Caki2 (cell line): Measurements from ENCODE around the gene CELSR2. TPM values are rescaled to one million over a fixed set of nuclear protein-coding genes. Genes with fewer than 3 reads are reported as not detected.
A peak's percentile ranks its signal among the peaks of the same experiment; 100 is the strongest.

Experiments
- DNase-seq: peaks from one replicate; pipeline ENCODE4 v3.0.0-alpha.2; 2015; ENCODE audit warnings: low read depth
- in situ Hi-C: cut with HindIII; loops from 2 replicates; pipeline ENCODE4 v1.10.0; 2016; ENCODE audit warnings: low sequenced_read_pairs, low pct_unique_long_range_greater_than_20kb, mixed read lengths
- total RNA-seq: library from RNA; depleted of rRNA; stranded (reverse); fragments of >200 nt; shearing (Covaris generic); gene quantifications from 2 replicates; pipeline ENCODE4 v1.2.3, GENCODE V29; 2014; ENCODE audit warnings: low replicate concordance

The CELSR2 gene
- total RNA-seq, 1 experiment from 2014 or later = 4.6 TPM

DNA sequence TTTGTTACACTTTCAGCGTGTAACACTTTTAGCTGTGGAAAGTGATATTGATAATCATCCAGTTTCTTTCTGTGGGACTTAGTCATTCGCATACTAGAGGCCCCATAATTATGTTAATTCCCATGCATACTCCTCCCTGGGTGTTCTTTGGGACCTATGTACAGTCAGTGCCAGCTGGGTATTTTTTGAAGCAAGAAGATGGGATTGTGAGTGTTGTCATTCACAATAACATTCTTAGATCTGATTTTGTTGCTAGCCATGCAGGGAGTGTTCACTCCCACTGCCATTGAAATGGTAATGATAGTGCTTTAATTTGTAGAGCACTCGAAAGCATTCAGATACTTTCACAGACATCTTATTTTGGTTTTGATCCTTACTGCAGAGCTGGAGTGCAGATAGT, 24.0 kb upstream of the CELSR2 start:
- in situ Hi-C loops = no loop called here
- no peak for DNase-seq

DNA sequence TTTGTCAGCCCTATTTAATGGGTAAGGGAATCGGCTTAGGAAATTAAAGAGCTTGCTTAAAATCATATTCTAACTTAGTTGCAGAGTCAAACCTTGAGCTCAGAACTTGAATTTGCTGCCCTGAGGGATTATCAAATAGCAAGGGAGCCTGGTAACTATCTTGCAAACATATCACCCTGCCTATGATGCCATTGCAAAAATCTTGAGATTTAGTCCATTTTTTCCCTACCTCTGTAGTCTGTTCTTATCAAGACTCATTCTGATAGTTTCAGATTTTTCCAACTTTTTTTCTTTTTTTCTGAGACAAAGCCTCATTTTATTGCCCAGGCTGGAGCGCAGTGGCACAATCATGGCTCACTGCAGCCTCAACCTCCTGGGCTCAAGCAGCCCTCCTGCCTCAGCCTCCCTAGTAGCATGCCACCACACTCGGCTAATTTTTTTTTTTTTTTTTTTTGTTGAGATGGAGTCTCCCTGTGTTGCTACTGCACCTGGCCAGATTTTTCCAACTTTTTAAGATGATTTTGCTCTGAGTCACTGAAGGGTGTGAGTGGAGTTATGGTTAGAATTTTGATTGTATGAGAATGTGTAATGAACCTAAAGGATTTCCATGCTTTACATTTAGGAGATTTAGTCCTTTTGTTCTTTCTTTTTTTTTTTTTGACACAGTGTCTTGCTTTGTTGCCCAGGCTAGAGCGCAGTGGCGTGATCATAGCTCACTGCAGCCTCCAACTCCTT, 23.5 kb upstream of the CELSR2 start:
- in situ Hi-C loops = no loop called here
- DNase-seq = no peak

DNA sequence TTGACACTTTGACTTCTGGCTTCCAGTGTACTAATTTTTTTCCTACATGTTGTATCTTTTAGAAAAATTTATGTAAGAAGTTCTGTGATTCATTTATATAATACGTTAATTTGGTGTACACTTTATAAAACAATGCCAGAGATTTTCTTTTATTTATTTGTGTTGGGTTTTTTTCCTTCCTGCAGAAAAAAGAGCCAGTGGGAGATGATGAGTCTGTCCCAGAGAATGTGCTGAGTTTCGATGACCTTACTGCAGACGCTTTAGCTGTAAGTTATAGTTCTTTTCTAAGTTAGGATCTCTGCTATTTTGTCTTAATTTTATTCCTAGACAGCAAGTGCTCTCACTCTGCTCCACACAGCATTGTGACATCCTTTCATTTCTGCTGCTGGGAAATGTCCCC, 21.2 kb upstream of the CELSR2 start:
- no peak for DNase-seq
- in situ Hi-C loops = no loop called here

DNA sequence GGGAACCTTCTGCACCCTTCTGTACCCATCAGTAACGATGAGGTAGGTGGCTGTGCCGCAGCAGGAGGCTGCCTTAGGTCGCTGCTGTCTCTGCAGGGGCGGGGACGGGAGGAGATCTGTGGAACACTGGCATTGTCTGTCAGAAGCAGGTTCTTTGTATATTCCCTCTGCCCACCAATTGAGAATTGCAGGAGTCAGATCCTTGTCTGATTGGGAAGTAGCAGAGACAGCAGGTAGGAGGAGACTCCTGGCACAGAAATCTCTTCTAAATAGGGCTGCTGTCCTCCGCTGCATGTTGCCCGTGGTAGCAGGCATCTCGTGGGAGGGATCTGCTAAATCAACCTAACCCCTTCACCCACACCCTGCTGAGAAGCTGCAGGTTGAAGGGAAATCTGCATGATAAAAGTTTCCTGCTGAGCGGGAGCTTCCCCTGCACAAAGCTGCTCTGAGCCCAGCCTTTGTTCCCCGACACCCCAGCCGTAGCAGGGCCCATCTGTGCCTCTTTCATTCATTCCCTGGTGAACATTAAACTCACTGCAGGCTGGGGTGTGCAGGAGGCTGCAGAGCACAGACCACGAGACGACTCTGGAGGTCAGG, 19.7 kb upstream of the CELSR2 start:
- in situ Hi-C loops = no loop called here
- no peak for DNase-seq

DNA sequence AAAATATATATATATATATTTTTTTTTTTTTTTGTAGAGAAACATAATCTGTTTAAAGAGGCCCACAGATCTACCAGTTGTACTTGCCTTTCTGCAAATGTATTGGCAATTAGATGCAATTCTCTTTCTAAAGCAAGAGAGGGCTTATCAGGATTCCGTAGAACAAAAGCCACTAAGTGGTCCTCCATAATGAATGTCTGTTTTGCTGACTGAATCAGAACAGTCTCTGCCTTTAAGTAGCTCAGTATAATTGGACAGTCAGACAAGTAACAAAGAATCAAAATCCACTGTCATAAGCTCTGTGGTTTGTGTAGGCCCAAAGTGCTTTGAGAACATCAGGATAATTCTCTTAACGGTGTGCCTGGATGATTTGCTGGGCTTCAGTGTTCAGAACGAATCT, 18.3 kb upstream of the CELSR2 start:
- no peak for DNase-seq
- in situ Hi-C loops = no loop called here

DNA sequence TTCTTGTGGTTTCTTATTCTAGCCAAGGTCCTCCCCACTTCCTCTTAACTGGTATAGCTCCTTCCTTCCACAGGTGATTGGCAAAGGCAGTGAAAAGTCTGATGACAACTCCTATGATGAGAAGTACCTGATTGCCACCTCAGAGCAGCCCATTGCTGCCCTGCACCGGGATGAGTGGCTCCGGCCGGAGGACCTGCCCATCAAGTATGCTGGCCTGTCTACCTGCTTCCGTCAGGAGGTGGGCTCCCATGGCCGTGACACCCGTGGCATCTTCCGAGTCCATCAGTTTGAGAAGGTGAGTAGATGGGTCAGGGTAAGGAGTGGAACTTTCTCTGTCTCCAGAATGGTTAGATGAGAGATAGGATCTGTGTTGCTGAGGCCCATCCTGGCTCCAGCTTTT, 14.2 kb upstream of the CELSR2 start:
- in situ Hi-C loops = no loop called here
- no peak for DNase-seq

DNA sequence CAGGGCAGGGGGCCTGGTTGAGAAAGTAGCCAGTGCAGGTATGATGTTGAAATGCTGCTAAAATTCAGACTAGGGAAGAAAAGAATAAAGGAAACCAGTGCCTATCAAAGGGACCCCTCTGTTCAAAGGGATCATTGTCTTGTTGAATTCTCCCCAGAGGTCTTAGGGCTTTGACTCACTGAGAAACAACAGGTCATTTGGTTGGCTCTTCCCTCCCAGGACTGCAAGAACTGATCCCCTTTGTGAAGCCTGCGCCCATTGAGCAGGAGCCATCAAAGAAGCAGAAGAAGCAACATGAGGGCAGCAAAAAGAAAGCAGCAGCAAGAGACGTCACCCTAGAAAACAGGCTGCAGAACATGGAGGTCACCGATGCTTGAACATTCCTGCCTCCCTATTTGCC, 11.8 kb upstream of the CELSR2 start:
- no peak for DNase-seq
- in situ Hi-C loops = no loop called here

DNA sequence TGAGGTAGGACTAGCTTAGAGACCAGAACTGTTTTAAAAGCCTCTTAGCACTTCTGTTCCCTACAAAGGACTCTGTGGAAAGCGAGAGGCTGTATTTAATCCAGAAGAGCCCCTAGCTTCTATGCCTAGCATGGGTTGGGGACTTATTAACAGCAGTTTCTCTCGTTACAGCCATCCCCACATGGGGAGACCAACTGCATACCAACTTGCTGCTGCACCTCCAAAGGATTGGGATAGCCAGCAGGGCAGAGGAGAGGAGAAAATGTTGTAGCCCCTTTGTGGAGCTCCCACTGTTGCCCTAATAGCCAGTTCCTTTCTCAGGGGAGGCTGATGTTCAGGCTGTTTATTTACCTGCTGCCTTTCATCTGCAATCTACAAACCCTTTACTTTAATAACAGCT, 11.0 kb upstream of the CELSR2 start:
- in situ Hi-C loops = no loop called here

DNA sequence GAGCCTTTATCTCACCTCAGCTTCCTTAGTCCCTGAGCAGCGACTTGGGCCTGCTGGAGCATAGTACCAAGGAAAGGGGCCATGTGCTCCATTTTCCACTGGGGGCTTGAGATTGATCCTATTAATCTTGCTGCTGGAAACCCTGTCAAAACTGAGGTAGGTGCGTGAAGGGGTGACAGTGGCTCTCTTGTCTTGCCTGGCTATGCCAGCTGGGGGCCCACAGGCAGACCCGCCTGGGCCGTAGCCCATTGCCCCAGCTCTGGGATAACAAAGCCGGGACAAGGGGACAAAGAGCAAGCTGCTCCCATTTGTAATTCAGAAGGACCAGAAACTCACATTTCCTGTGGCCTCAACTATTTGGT, 10.3 kb upstream of the CELSR2 start:
- no peak for DNase-seq
- in situ Hi-C loops = no loop called here

More for the DNA sequence above, 11.0 kb upstream of the CELSR2 start:
- DNase-seq = no peak

DNA sequence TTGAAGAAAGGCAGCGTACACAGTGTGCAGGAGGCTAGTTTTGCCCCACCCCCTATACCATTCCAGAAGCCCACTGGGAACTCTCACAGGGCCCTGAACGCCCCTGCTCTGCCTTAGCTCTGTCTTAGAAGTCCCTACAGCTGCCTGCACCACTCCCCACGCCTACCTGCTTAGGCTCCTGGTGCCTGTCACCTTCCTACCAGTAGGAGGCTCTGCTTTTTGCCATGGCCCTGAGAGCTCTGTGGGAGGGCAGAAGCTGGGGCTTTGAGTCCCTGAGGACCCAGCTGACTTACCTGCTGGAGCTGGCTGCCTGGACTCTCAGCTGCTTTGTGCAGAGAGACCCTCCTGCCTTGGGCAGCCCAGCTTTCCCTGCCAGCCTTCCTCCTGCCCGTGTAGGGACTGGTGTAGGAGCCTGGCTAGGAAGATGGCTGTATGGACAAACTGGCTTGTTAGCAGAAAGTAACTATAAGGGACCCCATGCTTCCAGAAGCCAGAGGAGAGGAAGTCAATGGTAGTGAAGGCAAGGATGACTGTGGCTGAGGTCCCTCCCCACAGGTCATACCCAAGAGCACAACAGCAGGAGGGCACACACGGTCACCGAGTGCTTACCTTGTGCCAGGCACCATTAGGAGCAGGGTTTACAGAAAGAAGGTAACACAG, 9.8 kb upstream of the CELSR2 start:
- in situ Hi-C loops = no loop called here
- peak; percentile 29 for DNase-seq

DNA sequence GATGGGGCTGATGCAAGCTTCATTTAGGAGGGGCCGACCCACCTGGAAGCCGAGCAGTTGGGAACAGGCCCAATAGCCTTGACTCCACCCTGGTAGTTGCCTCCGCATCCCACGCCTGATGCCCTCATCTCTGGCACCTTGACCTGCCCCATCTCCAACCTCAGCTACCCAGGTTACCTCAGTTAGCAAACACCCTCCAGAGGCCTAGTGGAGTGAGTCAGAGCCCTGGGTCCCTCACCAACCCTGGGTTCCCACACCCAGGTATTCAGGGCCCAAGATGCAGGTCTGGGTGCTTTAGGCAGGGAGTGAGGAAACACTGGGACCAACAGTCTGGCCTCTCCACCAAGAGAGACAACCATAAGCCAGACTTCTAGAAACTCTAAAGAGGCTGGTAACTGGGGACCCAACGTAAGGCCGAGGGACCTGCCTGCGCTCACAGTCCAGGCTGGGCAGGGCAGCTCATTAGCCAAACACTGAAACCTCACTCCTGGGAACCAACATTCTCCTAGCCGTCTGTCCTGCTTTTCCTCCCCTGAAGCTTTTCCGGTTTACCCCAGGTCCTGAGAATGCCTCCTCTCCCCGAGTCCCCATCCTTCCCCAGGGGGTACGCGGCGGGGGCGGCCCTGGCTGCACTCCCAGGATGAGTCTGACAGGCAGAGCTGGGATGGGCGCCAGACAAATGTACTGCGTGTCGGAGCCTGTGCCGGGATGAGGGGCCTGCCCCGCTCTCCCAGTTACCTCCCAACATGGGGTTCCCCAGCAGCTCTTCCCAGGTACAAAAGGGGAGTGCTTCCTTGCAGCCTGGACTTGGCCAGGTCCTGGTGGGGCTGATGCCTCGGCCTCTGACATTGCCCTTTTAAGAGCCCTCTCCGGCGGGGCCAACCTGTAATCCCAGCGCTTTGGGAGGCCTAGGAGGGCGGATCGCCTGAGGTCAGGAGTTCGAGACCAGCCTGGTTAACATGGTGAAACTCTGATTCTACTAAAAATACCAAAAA, 8.9 kb upstream of the CELSR2 start:
- in situ Hi-C loops = no loop called here

DNA sequence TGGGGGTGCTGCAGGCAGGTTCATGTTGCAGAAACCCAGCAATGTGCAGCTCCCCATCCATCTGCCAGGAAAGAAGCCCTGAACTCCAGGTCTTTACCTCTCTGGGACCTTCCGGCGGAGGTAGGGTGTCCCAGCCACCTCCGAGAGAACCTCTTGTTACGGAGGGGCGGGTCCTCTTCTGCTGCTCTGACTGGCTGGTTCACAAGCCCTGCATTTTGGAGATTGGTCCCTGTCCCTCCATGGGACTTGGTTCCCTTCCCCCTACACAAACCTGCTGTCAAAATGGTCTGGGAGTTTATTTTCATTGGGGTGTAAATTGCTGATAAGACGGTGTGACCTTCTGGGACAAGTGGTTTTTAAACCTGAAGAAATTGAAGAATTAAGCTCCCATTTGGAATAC, 8.0 kb upstream of the CELSR2 start:
- no peak for DNase-seq
- in situ Hi-C loops = no loop called here

More for the DNA sequence above, 8.9 kb upstream of the CELSR2 start:
- no peak for DNase-seq

DNA sequence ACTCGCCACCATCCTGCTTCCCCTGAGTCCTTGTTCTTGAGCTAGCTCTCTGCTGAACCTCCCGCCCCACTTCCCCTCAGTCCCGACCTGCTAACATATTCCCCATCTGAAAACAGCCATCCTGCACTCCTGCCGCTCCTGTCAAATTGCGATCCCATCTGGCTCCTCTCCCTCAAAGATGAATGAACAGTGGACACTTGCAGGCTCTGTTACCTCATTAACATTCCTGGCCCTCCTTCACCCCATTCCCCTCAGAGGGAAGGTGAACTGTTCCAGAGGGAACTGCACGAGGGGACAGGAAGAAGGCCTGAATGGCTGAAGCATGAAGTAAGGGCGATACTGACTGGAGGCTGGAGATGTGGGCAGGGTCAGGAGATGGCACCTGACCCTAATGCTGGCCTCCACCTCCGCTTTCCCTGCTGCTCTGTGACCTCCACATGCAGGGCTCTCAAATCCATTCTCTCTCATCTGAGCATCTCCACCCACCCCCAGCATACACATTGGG, 7.4 kb upstream of the CELSR2 start:
- in situ Hi-C loops = no loop called here
- no peak for DNase-seq

DNA sequence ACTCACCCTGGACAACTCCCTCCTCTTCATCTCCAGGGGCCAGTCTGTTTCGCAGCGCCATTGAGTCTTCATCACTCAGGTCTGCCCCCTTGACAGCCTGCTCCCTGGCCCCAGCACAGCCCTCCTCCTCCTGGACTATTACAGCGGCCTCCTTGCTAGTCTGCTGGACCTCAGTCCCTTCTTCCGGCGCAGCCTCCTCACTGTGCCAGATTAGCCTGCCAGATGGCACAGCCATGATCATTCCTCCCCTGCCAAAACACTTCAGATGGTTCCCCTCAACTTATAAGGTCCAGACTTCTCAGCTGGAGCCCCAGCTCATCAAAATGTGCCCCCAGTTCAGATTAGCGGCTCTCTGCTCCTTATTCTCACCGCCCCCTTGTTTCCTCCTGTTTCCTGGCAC, 7.0 kb upstream of the CELSR2 start:
- in situ Hi-C loops = no loop called here
- no peak for DNase-seq

DNA sequence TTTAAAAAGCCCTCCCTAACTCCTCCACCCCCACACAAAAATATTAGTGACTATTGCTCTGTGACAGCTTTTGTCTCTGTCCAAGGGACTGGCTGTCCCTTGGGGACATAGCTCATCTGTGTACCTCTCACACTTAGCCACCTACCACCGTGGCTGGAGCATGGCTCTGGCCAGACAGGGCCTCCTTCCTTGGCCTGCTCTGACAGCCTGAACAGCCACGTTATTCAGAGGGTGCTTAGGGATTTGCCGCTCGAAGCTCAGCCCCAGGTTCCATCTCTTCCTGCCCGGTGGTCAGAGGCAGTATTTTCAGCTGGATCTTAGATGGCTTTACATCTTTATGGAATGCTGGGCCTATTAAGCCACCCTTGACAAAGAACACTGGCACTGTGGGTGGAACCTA, 6.1 kb upstream of the CELSR2 start:
- DNase-seq = no peak
- in situ Hi-C loops = no loop called here

DNA sequence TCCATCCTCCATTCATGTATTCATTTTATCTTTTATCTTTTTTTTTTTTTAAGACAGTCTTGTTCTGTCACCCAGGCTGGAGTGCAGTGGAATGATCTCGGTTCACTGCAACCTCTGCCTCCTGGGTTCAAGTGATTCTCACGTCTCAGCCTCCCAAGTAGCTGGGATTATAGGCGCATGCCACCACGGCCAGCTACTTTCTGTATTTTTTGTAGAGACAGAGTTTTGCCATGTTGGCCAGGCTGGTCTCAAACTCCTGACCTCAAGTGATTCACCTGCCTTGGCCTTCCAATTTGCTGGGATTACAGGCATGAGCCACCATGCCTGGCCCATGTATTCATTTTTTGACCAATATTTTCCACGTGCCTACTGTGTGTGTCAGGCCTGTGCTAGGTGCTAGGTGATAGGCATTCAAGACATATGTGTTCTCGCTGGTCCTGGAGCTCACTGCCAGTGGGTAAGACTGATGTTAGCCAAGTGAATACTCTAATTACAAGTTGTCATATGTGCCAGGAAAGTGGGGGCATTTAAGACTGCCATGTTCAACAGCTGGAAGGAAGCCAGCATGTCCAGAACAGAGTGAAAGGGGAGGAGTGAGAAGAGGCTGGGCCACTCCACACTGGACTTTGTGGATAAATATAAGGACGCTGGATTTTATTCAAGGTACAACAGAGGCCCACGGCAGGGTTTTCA, 5.3 kb upstream of the CELSR2 start:
- in situ Hi-C loops = no loop called here
- no peak for DNase-seq

DNA sequence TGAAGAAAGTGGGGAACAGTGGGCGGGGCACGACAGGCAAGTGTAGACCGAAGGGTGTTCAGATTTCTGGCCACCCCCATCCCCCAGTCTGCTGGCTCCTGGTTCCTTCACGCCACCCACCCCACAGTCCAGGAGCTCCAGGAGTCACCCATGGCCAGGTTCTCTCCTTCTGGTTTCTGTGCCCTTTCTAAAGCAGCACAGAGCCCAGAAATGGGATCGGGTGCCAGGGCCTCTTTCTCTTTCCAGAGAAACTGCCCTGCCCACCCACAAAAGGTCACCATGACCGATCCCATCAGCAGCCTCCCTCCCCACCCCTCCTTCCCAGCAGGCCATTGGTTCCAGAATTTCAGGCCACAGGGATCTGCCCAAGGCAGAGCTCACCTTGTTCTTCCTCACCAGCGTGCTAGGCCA, 3.2 kb upstream of the CELSR2 start:
- no peak for DNase-seq
- in situ Hi-C loops = no loop called here
